A204.1 (cell line): ENCODE measurements around the gene LACC1.

Experiments used
- FAIRE-seq: peaks from 2 replicates; lab custom pipeline; 2012; peaks lifted over from hg19 to GRCh38; lab: Jason Lieb, UNC

LACC1 gene

DNA sequence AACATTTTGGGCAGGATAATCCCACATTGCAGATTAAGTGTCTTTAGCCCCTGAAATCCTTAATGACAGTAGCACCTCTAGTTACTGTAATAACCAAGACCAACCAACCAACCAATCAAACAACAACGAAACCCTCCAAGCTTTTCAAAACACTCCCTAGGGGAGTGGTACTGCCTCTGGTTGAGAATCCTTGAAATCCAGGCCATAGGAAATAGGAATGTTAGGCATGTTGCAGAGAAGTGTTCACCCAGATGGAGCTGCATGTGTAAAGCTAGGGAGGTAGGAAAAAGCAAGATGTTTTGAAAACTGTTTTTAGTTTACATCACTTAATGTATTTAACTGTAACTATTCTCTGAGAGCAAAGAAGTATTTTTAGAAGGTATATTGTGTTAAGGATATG, 4.5 kb downstream of the LACC1 start:
- no peak for FAIRE-seq

DNA sequence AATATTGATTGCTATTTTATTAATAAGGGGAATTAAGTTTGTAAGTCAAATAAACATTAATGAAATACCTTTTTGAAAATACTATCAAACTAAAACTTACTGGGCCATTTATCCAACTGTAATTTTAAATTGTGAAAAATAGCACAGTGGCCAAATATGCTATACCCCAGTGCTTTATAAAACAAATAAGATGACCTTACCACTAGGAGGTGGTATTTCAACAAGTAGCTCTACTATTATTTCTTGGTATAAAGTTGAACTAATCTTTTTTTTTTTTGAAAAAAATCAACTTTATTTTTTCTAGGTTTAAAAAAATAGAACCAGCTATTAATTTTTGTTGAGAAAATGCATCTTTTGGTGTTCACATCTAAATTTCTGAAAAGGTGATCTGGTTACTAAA, 14.7 kb downstream of the LACC1 start:
- no peak for FAIRE-seq

DNA sequence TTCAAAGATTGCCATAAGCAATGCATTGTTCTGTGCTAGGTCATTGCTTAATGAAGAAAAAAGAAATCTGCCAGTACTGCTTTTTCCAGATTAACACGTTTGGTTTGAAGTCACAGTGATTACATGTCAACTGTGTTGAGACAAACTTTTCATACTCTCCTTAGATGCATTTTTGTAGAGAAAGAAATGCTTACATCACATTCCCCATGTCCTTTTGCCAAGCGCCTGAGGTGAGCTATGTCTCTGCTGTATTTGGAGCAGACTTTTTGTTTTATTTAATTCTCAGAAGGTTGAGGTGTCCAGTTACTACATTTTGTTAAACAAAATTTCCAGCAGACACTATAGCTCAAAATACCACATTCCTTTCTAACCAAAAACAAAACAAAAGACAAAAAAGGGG, 16.2 kb downstream of the LACC1 start:
- no peak for FAIRE-seq

DNA sequence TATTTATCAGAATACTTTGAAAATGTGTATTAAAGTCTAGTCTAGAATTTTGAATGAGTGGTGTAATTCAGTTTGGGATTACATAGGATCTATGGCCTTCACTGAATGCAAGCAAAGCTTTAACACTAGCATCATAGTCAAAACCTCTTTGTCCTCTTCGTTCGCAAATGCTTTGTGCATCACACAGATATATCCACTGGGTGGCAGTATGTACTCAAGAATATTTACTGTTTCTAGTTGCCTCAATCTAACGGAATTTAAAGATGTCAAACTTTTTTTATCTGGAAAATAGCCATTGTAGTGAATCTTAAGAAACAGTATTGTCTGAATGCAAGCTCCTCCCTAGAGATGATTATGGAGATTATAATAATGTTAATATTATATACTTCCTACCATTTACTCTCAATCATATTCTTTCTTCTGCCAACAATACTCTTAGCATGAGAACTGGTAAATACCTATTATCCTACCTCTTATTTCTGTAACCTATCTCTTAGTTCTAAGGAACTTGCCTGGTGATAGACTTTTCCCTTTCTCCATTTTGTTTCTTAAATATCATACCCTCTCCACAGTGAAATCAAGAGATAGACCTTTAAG, 25.8 kb downstream of the LACC1 start:
- FAIRE-seq = peak; percentile 96

DNA sequence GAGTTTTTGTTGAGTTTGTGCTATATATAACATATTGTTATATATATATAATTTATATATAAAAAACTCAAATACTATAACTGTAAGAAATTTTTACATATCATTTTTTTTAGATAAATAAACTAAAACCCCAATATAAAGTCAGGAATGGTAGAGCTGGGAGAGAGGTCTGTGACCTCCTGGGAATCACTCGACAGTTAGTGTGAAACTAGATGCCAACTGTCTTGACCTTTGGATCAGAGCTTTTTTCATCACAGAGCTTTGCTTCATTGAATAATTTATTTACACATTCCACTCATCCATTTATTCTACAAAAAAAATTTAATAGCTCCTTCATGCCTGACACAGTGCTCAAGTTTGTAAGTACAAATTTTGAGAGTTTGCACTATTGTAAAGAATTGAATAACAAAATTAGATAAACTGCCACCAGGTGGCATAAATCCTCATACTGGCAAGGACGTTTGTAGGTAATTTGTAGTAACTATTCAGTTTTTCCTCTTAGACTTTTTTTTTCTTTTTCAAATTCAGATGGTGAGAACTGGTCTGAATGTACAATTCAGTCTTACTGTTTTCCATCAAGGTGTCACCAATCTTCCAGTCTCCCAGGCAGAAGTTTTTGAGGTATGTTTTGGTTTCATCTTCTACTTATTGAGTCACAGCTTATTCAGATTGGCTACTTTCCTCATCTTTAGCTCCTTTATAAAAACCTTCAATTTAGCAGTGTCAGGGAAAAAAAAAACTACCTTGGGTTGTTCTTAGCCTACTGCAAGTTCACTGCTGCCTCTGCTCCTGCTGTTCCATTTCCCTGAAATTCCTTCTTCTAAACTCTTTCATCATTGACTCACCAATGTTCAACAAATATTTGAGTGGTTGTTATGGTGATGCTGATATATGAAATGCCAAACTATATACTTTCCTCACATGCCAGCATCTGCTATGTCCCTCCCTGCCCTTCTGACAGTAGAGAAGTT, 28.7 kb downstream of the LACC1 start:
- peak; percentile 97 for FAIRE-seq

DNA sequence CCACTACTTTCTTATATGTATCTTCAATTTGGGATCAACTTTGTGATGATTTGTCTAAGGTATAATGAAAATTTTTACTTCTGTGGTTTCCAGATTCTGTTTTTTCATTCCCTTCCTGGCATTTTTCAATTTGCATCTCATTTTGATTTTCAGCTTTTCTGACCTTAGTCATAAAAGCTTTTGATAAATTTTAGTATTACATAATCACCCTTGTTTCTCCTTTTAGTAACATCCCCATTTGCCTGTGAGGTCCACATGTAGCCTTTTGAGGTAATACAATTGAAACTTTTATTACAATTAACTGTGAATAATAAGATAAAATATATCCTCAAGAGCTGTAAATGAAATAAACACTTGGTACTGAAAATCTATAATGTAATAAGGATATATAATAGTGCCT, 31.2 kb downstream of the LACC1 start:
- no peak for FAIRE-seq

DNA sequence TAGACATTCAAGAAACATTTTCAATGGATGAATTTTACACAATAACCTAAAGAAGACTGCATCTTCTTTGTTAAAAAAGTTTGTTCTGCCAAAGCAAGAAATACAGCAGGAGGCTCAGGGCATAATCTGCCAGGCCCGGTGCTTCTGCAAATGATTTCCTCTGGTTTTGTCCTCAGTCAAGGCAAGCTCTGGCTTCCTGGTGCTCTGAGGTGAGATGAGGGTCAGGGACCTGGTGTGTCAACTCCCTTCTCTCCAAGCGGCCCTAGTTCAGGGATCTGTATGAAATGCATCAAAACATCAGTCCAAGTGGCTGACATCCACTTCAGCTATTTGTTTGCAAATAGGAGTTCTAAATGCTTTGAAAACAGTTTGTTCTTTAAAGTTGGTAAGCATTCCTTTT, 31.6 kb downstream of the LACC1 start:
- FAIRE-seq = no peak

DNA sequence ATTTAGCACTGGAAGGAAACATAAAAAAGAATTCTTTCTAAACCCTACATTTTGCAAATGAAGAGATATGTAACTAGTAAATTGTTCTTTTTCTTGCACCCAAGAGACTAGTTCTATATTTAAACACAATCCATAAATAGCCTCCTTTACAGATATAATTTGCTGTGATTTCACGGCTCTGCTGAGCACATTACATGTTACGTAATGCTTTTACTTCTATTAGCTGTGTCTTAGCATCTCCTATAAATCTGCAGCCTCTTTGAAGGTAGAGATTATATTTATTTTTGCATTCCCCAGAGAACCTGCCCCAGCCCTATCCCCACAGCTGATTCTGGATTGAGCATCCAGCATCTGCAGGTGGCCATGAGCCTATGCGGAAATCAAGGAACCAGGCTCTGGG, 32.2 kb downstream of the LACC1 start:
- no peak for FAIRE-seq

DNA sequence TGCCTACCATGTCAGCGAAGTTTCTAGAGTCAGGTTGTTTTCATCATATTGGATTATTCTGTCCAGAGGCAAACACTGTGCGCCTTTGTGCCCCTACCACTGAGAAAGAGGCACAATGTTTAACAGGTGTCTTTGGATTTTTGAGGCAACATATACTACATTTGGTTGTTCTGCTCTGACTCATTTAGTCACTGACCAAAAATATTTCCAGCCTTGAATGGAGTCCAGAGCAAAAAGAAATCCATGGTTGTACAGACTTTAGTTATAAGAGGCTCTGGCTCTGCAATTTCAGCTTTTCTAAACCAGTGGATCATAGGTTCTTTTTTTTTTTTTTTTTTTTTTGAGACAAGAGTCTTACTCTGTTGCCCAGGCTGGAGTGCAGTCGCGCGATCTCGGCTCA, 35.7 kb downstream of the LACC1 start:
- FAIRE-seq = no peak

DNA sequence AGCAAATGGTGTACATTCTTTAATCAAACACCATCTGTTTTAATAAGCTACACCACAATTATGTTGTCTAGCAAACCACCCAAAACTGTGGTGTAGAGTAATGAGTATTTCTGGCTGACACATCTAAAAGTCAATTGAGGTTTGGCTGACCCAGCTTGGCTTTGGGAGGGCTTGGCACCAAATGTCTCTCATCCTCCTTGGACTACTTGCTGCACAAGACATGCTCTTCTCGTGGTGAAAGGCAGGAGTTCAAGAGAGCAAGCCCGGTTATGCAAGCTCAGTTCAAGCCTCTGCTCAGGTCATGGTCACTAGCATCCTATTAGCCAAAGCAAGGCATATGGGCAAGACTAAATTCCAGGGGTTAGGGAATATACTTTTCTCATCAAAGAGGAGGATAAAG, 37.1 kb downstream of the LACC1 start:
- no peak for FAIRE-seq

DNA sequence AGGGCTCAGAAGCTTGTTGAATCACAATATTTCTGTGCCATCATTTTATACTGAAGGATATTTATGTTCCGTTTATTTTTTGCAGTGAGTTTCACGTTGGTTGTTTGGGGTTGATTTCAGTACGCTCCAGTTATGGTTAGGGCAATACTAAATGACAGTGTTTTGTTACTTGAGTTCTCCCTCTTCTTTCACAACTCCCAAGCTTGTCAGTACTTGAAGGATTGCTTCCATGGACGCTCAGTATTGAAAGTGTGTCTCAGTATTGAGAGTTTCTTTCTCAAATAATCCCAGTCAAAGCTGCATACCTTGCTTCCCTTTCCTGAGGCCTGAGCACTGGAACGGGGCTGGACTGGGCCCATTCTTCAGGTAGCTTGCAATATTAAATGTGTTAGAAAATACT, 38.9 kb downstream of the LACC1 start:
- FAIRE-seq = no peak

DNA sequence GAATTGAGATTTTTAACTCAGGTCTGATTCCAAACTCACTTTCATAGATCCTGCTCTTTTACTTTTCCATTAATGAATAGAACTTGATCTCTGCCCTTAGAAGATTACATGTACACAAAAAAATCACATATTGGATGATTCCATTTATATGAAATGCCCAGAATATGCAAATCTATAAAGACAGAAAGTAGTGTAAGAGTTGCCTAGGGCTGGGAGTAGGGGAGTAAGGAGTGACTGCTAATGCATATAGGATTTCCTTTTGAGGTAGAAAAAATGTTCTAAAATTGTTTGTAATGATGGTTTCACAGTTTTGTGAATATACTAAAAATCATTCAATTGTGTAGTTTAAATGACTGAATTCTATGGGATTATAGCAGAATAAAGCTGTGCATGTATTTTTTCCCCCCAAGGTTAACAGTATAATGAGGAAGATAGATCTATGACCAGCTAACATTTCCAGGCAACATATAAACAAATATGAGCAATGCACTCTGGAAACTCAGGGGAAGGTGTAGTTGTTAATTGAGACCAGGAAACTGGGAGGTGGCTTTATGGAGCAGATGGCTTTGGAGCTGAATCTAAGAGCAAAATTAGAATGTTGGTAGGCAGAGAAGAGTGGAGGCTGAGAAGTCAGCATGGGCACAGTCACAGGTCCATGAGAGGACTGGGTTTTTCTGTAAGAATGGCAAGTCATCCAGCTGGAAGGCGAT, 41.4 kb downstream of the LACC1 start:
- no peak for FAIRE-seq

DNA sequence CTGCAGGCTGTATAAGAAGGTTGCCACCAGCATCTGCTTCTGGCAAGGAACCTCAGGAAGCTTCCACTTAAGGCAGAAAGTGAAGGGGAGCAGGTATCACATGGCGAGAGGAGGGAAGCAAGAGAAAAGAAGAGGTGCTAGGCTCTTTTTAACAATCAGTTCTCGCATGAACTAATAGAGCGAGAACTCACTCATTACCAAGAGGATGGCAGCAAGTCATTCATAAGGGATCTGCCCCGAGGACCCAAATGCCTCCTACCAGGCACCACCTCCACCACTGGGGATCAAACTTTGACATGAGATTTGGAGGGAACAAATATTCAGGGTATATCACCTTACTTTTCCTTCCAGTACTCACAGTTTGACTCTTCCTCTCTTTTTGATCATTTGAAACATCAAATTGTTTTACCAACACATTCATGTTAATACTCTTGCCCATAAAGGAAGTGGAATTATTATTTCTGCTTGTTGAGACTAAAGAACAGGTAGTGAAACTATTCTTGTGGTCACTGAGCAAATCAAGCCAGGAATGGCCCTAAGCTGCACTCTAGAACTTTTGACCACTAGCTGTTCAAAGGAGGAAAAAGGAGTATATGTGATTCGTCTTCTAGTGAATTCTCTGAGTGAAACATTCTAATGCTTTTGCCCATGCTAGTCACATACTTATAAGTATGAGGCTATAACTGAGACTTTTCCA, 45.0 kb downstream of the LACC1 start:
- FAIRE-seq = no peak

DNA sequence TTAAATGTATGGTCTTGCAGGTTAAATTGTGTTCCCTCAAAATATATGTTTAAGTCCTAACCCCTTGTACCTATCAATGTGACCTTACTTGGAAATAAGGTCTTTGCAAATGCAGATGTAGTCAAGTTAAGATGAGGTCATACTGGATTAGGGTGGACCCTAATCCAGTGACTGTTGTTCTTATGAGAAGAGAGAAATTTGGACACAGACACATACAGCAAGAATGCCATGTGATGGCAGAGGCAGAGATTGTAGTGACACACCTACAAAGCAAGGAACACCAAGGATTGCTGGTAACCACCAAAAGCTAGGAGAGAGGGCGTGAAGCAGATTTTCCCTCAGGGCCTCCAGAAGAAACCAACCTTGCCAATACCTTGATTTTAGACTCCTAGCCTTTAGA, 50.2 kb downstream of the LACC1 start:
- FAIRE-seq = no peak

DNA sequence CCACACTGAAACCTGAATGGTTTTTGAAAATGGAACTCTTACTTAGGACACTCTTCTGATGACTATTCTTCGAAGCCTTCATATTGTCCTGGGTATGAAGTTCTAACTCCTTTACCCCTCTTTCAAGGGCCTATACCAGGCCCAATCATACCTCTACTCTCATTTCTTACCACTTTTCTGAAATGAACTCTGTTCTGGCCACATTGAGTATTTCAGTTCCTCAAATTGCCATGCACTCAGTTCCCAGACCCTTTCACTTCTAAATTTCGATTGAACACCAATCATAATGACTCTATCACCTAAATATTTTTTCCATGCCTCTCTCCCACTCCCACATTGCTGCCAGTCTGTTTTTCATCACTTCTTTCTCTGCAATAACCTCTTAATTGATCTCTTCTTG, 53.7 kb downstream of the LACC1 start:
- no peak for FAIRE-seq

DNA sequence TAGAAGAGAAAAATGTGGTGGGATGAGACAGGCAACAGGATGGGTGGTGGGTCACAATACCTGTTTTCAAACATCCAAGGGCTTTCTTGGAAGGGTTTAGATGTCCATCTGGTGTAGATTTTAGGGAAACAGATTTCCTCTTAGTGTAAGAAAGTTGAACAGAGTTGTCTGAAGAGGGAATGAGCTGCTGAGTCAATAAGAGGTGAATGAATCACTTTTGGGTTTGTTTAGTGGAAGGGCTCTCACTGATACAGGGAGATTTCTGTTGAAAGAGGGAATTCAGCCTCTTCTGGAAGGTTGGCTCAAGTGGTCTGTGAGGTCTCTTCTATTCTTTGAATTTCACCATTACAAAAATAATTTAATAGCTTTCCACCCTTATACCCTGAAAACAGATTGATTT, 54.6 kb downstream of the LACC1 start:
- FAIRE-seq = no peak

DNA sequence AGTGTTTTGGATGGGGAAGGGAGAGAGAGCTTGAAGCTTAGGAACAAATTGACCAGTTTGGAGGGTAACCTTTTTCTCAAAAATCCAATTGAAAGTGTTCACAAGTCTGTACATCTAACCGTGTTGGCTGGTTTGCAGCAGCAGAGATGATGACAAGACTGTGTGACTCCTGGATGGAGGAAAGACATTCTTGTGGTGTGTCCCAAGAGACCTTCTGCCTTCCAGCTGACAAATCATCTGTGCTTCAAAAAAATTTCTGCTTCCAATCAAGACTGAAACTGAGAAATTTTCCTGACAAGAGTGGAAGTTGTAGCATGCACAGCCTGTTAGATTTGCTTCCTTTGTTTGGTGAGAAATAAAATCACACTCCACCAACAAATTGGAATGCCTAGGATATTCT, 56.2 kb downstream of the LACC1 start:
- no peak for FAIRE-seq

DNA sequence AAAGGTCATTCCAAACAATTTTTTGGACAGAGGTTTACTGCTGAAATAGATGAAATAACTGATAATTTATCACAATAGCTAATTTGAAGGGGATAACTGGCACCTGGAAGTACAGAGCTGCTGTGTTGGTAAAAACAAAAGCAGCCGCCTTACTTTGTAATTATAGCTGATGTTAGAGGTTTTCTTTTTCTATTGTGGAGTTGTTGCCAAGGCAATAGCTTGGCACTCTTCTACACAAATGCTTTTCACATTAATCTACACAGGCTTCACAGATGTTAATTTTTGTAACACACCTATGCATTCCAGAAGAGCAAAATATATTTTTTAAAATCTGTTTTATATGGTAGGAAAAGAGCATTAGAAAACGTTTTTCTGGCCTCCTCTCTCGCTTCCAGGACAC, 56.9 kb downstream of the LACC1 start:
- FAIRE-seq = no peak

DNA sequence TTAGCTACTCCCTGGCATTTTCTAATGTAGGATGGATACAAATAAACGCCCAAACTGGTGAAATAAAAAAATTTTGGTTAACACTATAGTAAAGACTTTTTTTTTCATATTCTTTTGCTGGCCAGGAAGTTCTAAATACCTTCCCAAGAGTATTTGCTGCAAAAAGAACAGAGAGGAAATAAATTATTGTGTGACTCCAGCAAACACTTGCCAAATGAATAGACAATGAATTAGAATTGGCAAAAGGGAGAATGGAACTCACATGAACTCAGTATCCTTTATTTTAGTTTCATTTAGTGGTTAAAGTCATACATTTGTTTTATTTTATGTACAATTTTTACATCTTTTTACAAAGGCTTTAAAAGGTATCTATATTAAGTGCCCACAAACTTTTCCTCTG, 58.1 kb downstream of the LACC1 start:
- FAIRE-seq = no peak

DNA sequence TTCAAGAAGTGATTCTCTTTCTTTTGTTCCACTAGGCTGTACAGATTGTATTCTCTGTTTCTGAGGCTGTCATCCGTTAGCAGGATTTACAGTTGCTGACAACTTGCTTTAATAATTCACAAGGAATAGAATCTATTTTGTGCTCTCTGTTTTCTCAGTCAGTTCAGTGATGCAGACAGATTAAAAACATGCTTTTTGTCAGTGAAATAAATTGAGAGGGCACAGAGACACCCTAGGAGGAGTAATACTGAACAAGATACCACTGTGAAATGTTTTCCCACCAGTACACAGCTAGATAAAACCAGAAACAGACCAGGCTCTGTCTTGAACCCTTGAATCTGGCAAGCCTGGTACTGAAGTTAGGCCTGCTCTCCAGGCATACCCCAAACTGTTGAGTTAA, 58.7 kb downstream of the LACC1 start:
- FAIRE-seq = no peak

DNA sequence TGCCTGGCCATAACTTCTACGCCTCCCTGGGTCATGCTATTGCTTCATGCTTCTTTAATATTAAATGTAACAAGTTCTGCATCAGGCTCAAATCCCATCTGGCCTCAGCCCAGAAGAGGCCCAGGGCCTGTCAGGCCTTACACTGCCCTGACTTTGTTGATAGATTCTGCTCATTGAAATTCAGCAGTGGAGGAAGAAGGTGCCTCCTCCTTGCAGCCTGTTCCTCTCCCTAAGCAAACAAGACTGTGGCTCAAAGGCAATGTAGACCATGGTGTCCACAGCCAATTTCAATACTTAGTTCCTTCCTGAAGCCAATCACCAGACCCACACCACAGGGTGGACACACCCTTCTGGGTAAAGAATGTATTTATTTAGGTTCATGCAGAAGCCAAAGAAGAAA, 59.4 kb downstream of the LACC1 start:
- FAIRE-seq = no peak

DNA sequence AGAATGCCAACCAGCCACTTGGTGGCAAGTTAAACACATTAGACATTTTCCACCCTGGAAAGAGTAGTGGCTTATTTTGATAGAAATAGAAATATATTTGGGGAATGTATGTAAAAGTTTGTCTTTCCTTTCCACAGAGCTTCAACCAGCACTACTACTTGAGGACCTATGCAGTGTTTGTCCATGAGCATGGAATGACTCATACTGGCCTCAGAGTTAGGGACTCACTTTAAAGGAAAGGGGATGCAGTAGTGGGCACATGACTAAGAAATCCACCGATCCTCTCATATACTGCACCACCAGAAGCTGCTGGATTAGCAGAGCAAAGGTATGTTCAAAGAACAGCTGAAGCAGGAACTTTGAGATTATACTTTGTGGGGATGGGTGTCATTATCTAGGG, 62.6 kb downstream of the LACC1 start:
- FAIRE-seq = no peak
